HG02623 (cell line): ENCODE results near the gene CHN2.

Experiments
- ATAC-seq: cut with Tn5 transposase; IDR thresholded peaks from one replicate; pipeline ENCODE4 v1.9.1; 2021; ENCODE audit warnings: moderate library complexity; ENCODE audit not compliant: unreplicated experiment

Gene CHN2

GRCh38 chr7:29217113-29217512, 22.5 kb downstream of the CHN2 start:
- no peak for ATAC-seq

GRCh38 chr7:29224726-29225125, 30.2 kb downstream of the CHN2 start:
- ATAC-seq: no peak

GRCh38 chr7:29228289-29229011, 33.9 kb downstream of the CHN2 start:
- no peak for ATAC-seq

GRCh38 chr7:29229066-29229465, 34.5 kb downstream of the CHN2 start:
- ATAC-seq: no peak

GRCh38 chr7:29229946-29230345, 35.4 kb downstream of the CHN2 start:
- ATAC-seq: no peak

GRCh38 chr7:29230871-29231345, 36.3 kb downstream of the CHN2 start:
- no peak for ATAC-seq

- ATAC-seq: no peak
These were observed 37.2 kb downstream of the CHN2 start for GRCh38 chr7:29231671-29232232.

GRCh38 chr7:29234438-29234837, 39.9 kb downstream of the CHN2 start:
- no peak for ATAC-seq

GRCh38 chr7:29236071-29236580, 41.6 kb downstream of the CHN2 start:
- ATAC-seq: no peak

- no peak for ATAC-seq
These were observed 42.1 kb downstream of the CHN2 start for GRCh38 chr7:29236649-29237048.

GRCh38 chr7:29237489-29237888, 42.9 kb downstream of the CHN2 start:
- no peak for ATAC-seq

- no peak for ATAC-seq
These were observed 45.1 kb downstream of the CHN2 start for GRCh38 chr7:29239638-29240037.

- no peak for ATAC-seq
These were observed 47.7 kb downstream of the CHN2 start for GRCh38 chr7:29242265-29242664.

GRCh38 chr7:29243910-29244655, 49.5 kb downstream of the CHN2 start:
- ATAC-seq: no peak

- no peak for ATAC-seq
These were observed 52.8 kb downstream of the CHN2 start for GRCh38 chr7:29247224-29247962.

- no peak for ATAC-seq
These were observed 53.3 kb downstream of the CHN2 start for GRCh38 chr7:29247963-29248236.

- ATAC-seq: no peak
These were observed 54.3 kb downstream of the CHN2 start for GRCh38 chr7:29248713-29249382.

GRCh38 chr7:29249383-29249750, 54.8 kb downstream of the CHN2 start:
- no peak for ATAC-seq

GRCh38 chr7:29249860-29250259, 55.3 kb downstream of the CHN2 start:
- ATAC-seq: no peak

GRCh38 chr7:29253225-29253624, 58.6 kb downstream of the CHN2 start:
- no peak for ATAC-seq

GRCh38 chr7:29254591-29254990, 60.0 kb downstream of the CHN2 start:
- no peak for ATAC-seq
